GM18873 (cell line): ENCODE results near the gene ZSCAN5B.

Source experiments
- ATAC-seq: cut with Tn5 transposase; IDR thresholded peaks from one replicate; pipeline ENCODE4 v1.9.1; 2021; ENCODE audit warnings: mild to moderate bottlenecking, moderate library complexity, moderate number of reproducible peaks; ENCODE audit not compliant: unreplicated experiment, low FRiP score

Gene ZSCAN5B

DNA sequence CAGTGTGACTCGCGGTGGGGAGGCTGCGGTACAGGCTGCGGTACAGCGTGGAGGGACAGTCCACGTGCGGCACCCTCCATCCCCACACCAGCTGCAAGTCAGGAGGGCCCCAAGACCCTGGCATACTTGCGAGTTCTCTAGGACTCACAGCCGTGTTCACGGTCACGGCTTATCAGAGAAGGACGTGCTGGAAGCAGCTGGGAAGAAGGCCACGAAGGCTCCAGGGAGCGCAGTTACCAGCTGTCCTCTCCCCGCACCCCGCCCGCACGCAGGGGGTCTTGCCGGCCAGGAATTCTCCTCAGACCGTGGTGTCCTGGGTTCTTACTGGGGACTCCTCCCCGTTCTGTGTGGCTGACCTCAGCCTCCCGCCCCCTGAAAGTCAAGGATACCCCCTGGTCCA, 50.3 kb downstream of the ZSCAN5B start:
- ATAC-seq = no peak

DNA sequence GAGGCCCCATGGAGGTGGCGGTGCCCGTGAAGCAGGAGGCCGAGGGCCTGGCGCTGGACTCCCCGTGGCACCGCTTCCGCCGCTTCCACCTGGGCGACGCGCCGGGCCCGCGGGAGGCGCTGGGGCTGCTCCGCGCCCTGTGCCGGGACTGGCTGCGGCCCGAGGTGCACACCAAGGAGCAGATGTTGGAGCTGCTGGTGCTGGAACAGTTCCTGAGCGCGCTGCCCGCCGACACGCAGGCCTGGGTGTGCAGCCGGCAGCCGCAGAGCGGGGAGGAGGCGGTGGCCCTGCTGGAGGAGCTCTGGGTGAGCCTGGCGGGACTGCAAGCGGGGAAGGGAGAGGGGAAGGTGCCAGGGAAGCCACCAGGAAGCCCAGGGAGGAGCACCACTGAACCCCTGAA, 50.7 kb downstream of the ZSCAN5B start:
- ATAC-seq = no peak

DNA sequence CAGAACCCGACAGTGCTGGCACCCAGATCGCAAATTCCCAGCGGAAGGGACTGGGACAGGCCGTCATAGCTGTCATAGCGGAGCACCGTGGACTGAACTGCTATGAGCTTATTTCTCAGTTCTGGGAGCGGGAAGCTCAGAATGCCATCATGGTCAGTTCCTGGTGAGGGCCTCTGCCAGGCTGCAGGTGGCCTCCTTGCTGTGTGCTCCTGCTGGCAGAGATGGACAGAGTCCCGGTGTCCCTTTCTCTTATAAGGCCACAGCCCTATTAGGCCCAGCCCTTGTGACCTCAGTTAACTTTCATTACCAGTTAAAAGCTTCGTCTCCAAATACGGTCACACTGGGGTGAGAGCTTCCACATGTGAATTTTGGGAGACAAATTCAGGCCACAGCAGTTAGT, 51.9 kb downstream of the ZSCAN5B start:
- ATAC-seq = no peak

DNA sequence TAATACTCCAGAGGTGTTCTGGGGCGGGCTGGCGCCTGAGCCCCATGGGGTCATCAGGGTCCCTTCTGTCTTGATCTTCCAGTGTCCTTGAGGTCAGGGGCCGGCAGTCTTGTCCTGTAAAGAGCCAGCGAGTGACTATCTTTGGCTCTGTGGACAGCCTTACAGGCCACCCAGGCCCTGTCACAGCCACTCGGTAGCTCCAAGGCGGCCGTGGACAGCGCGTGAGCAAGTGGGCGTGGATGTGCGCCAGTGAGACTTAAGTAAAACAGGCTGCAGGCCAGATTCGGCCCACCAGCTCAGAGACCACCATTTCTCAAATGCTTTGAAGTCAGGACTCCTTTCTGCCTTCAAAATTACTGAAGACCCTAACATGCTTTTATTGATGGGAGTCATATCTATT, 52.8 kb downstream of the ZSCAN5B start:
- ATAC-seq = no peak

DNA sequence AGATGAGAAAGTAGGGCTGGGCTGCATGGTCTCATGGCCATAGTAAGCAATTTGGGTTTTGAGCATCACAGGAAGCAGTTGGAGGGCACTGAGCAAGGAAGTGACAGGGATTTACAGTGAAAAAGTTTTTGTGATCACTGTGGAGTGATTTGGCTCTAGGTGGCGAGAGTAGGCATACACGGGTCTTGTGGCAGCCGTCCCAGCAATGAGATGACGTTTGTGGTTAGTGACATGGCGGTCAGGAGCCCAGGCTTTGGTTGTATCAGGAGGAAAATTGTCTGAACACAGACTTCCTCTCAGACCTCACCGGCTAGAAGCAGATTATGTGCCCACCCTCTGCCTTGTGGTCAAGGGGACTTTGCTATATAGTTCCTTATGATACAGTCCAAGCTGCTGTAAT, 53.2 kb downstream of the ZSCAN5B start:
- ATAC-seq = no peak

DNA sequence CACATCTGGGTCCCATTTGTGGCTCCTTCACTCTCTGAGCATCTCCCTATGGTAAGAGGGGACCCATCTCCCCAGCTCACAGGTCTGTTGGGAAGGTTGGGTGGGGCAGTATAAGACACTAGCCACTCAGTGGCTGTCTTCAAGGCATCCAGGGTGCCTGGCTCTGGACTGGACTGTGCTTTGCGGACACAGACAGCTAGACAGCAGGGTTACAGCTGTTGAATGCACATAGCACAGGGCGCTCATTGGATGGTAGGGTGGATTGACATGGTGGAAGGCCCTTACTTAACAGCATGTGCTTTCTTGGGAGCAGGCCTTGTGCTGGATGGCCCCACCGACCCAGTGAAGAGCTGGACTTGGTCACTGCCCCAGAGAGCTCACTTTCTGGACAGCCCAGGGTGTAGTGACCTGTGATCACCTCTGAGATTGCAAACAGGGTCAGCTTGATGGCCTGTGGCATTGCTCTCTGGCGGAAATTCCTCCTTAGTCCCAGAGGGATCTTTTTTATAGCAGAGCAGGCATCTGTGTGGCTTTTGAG, 54.6 kb downstream of the ZSCAN5B start:
- ATAC-seq = no peak

DNA sequence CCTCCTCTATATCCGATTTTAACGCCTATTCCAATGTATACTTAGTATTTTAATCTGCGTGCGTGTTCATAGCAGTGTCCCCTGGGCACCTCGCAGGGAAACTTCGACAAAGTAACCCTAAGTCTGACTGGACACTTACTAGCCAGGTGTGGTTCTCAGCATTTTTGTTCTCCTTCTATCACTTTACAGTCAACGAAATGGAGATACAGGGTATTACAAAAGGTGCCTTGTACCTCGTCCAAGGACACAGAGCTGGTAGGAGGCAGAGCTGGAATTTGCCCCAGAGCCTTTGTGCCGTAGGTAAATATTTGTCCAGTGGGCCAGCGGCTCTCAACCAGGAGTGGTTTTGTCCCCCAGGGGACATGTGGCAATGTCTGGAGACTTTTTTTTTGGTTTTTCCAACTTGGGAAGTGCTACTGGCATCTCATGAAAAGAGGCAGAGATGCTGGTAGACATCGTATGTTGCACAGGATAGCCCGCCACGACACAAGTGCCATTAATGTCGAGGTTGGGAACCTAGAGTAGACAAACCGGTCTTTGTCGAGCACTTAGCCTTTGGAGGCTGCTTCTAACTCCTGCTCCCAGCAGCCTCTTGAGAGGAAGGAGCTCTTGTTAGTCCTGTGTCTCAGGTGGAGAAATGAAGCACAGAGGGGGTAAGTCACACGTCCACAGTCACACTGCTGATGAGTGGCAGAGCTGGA, 55.3 kb downstream of the ZSCAN5B start:
- ATAC-seq = no peak

DNA sequence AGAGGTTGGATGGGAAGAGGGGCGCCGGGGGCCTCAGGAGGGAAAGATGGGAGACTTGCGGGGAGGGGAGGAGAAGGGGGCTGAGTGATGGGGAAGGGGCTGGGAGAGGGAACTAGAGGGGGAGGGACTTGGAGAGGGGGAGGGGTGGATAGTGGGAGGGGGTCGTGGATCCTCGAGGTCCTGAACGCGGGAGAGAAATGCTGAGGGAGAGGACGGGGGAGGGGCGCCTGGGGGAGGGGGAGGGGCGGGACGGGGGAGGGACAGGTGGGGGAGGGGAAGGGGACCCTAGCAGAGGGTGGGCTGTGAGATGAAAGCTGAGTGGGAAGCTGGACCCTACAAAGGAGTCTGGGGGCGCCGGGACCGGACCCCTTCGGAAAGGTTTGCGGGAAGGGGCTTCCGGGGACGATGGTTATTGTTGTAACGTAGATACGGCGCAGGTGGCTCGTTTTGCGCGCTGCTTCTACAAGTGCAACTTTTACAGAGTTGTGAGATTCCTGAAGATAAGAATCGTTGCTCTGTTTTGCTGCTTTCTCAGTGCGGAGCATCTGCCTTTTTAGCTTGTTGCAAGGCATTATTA, 56.1 kb downstream of the ZSCAN5B start:
- ATAC-seq = no peak

DNA sequence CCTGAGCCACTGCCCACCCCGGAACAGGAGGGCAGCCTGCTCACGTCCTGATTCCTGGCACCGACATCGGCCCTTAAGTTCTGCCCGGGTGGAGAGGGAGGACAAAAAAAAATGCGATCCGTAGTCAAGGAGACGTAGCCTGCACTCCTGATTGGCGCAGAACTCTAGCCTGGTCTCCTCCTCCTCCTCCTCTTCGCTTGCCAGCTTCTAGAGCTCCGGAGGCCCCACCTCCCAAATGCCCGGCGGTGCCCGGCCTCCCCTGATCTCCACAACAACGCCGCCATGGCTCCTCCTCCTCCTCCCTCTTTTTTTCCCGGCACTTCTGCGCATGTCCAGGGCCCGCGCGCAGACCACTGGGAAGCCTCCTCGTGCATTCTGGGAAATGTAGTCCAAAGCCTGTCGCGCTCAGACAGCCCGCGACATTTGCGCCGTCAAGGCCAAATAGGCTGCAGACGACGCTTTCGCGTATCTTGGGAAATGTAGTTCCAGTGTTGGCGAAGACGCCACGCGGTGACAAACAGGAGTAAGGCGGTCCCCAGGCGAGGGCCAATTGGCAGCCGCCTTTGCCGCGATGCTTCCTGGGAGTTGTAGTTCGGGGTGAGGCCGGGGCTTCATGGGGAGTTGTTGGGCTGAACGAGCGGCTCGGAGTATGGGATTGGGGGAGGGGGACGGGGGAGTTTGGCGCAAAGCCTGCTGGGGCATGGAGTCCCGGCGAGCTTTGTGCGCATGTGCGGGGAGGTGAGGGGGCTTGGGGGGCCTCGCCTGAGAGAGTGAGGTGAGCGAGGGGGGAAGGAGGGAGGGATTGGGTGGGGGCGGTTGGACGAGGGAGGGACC, 56.8 kb downstream of the ZSCAN5B start, which contains the start of gene ZNF444:
Gene ZNF444 (plus strand): TSS at position 705 of the 834 bp plus-strand sequence. CDS start 5,625 bp downstream, outside the sequence.
- peak; percentile 87 for ATAC-seq

DNA sequence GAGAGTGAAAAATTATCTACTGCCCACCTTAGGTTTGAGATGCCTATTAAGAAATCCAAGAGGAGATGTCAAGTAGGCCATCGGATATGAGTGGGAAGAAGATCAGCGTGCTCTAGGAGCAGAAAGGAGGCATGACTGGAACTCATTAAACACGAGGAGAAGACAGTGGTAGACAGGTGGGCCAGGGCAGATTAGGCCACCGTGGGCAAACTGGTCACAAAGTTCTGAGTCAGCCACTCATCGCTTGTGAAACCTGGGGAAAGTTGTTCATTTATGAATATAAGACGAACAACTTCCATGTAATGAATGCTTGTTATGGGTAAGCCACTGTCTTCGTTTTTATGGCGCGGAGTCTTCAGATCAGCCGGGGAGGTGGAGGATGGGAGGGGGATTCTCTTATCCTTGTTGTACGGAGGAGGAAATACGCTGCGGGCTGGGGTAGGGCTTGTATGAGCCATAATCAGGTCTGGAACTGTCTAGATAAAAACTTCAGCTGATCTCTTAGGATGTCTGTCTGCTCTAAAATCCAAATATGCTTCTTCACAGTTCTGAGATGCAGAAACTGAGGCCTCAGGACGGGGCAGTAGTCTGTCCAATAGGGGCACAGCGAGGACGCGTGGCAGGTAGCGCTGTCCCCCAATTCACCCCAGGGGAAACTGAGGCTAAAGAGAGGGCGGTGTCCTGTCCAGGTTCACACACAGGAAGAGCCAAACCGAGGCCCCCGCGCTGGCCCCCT, 57.6 kb downstream of the ZSCAN5B start:
- no peak for ATAC-seq
